ENCODE data around the gene ZC3H13. TPM values are rescaled to one million over a fixed set of nuclear protein-coding genes. Genes with fewer than 3 reads are reported as not detected.

ZC3H13 gene
- total and polyA plus RNA-seq, 8 donors = 40.6 to 72.7 (median 63.5) TPM

GRCh38 chr13:46006688-46007452, 45.7 kb downstream of the ZC3H13 start:
- DNase-seq = no peak
- TF ChIP-seq, protein P1, sequence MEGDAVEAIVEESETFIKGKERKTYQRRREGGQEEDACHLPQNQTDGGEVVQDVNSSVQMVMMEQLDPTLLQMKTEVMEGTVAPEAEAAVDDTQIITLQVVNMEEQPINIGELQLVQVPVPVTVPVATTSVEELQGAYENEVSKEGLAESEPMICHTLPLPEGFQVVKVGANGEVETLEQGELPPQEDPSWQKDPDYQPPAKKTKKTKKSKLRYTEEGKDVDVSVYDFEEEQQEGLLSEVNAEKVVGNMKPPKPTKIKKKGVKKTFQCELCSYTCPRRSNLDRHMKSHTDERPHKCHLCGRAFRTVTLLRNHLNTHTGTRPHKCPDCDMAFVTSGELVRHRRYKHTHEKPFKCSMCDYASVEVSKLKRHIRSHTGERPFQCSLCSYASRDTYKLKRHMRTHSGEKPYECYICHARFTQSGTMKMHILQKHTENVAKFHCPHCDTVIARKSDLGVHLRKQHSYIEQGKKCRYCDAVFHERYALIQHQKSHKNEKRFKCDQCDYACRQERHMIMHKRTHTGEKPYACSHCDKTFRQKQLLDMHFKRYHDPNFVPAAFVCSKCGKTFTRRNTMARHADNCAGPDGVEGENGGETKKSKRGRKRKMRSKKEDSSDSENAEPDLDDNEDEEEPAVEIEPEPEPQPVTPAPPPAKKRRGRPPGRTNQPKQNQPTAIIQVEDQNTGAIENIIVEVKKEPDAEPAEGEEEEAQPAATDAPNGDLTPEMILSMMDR (IDR thresholded peaks at IDR 0.05) = no peak
- no peaks in the 10 kb centered on the region for H3K4me1 ChIP-seq
- no peak for ATAC-seq
- H3K4me3 ChIP-seq = no peak overlapping the region
- H3K9me3 ChIP-seq = no peaks in the 10 kb centered on the region
- H3K36me3 ChIP-seq = peaks cover 0 to 67% of the 10 kb centered on the region in 2 donors
- no peaks in the 10 kb centered on the region for H3K27me3 ChIP-seq
- intact Hi-C loops (cut with DNase I) = no loop called here
- H3K27ac ChIP-seq = no peak overlapping the region

DNA sequence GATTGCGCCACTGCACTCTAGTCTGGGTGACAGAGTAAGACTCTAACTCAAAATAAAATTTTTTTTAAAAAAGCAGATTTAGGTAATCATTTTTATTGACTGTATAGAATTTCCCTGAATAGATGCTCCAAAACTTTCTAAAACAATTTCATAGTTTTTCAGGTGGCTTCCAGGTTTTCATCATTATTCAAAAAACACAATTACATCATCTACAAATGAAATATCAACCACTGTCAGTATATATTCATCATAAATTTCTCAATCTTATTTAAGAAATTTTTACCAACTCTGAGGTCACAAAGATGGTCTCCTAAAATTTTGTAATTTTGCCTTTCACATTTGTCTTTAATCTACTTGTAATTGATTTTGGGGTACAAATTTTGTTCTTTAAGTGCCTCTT, 48.1 kb downstream of the ZC3H13 start:
- H3K9me3 ChIP-seq = no peaks in the 10 kb centered on the region
- H3K4me3 ChIP-seq = no peak overlapping the region
- TF ChIP-seq, protein P1 (IDR thresholded peaks at IDR 0.05) = no peak
- DNase-seq (no peak), ATAC-seq (no peak)
- intact Hi-C loops (cut with DNase I) = no loop called here
- no peak overlapping the region for H3K27ac ChIP-seq
- no peaks in the 10 kb centered on the region for H3K4me1 ChIP-seq
- H3K27me3 ChIP-seq = no peaks in the 10 kb centered on the region
- H3K36me3 ChIP-seq = peaks cover 3 to 69% of the 10 kb centered on the region in 2 donors

DNA sequence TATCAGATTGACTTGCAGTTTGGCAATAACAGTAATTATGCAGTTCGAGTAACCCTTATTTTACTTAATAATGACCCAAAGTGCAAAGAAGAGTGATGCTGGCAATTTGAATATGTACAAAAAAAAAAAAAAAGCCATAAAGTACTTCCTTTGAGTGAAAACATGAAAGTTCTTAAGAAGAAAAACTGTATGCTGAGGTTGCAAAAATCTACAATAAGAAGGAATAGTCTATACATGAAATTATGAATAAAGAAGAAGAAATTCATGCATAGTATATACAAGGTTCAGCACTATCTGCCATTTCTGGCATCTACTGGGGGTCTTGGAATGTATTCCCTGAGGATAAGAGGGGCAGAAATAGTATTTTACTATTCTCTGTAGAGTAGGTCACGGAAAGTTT, 55.9 kb downstream of the ZC3H13 start:
- Histone ChIP-seq H3K27ac (no peak overlapping the region), H3K4me1 (no peaks in the 10 kb centered on the region), H3K27me3 (no peaks in the 10 kb centered on the region), H3K4me3 (no peak overlapping the region), H3K36me3 (peaks cover 3 to 44% of the 10 kb centered on the region in 2 donors), H3K9me3 (no peaks in the 10 kb centered on the region)
- no peak for DNase-seq
- ATAC-seq = no peak
- TF ChIP-seq, protein P1 (IDR thresholded peaks at IDR 0.05) = no peak
- intact Hi-C loops (cut with DNase I) = no loop called here

DNA sequence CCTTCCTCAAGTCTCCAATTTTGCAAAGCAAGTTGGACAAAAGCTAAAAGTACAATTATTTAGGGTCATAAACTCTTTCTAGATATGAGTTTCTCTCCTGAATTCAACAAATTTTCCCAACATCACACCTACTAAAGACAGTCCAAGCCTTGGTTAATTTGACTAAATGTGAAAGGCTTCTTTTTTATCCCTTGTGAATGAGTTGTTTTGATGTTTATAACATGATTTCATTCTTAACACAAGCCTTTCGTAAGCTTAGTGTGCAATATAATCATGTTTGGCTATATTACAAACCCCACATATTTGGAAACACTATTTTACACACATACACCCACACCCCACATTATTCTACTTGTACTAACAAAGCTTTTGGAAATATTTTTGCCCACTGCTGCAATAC, 57.3 kb downstream of the ZC3H13 start:
- H3K4me3 ChIP-seq = no peak overlapping the region
- no peaks in the 10 kb centered on the region for H3K9me3 ChIP-seq
- H3K27me3 ChIP-seq = no peaks in the 10 kb centered on the region
- intact Hi-C loops (cut with DNase I) = no loop called here
- no peak for DNase-seq
- TF ChIP-seq, protein P1 (IDR thresholded peaks at IDR 0.05) = no peak
- H3K4me1 ChIP-seq = no peaks in the 10 kb centered on the region
- peaks cover 0 to 31% of the 10 kb centered on the region in 2 donors for H3K36me3 ChIP-seq
- ATAC-seq = no peak
- no peak overlapping the region for H3K27ac ChIP-seq

- H3K36me3 ChIP-seq = peaks cover 0 to 26% of the 10 kb centered on the region in 2 donors
- intact Hi-C loops (cut with DNase I) = no loop called here
- no peak for DNase-seq
- H3K27ac ChIP-seq = no peak overlapping the region
- TF ChIP-seq, protein P1 (IDR thresholded peaks at IDR 0.05) = no peak
- no peaks in the 10 kb centered on the region for H3K4me1 ChIP-seq
- no peaks in the 10 kb centered on the region for H3K27me3 ChIP-seq
- no peaks in the 10 kb centered on the region for H3K9me3 ChIP-seq
- ATAC-seq = no peak
- H3K4me3 ChIP-seq = no peak overlapping the region
These were observed 57.8 kb downstream of the ZC3H13 start for GRCh38 chr13:45994752-45995151.

Data from left lung (tissue), 10 donors.